Amniotic epithelial cell (primary cell): ENCODE results near the gene GHITM.

Source experiments
- DNase-seq: peaks from one replicate; pipeline ENCODE4 v3.0.0-alpha.2; 2010; ENCODE audit warnings: low read depth

Gene GHITM

DNA sequence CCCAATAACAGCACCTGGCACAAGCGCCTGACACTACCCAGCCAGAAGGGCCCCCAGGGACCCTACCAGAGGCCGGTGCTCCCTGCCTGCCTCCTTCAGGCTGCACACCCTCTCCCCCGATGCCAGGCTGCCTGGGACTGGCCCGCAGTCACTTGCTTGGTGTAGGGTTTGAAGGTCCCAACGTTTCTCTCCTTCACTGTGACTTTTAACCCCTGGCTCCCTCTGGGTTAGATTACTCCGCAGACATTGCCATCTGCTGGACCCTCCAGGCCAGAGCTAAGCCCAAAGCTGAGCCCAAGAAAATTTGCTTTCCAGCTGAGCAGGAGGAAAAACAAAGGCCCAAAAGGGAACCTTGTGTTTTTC, 61.9 kb downstream of the GHITM start:
- no peak for DNase-seq

DNA sequence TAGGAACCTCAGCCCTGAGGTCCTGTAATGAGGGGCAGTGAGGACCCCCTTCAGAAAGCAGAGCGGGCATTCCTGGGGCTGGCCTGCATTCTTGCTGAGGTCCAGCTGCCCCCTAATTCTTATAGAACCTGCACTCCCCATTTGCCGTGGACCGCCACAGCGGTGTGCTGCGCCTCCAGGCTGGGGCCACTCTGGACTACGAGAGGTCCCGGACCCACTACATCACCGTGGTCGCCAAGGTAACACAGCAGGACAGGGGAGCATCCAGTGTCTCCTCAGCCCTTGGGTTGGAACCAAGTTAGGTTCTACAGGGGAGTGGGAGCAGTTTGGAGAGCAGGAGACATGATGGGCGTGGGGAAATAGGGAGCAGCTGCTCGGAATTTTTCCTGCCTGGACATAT, 62.4 kb downstream of the GHITM start:
- DNase-seq: no peak

DNA sequence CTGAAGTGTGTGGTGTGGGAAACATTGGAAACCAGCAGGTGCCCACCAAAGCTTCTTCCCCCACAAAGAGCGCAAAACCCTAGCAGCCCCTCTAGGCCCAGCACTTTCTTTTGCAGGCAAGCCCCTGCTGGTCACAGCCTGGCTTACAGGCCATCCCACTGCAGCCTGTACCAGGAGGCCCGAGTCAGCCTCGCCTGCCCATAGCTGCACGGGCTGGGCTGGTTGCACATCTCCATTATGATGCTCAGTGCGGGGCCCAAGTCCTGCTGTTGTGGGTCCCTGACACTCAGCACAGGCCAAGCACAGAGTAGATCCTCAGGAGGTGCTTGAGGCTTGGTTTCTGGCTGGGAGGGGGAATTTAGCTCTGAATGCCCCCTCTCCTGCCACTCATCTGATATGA, 63.0 kb downstream of the GHITM start:
- DNase-seq: no peak
